Measurements from ENCODE around the gene RPTOR. TPM values are rescaled to one million over a fixed set of nuclear protein-coding genes. Genes with fewer than 3 reads are reported as not detected.
"Not testable (repeated sequence)": the region's sequence is repeated elsewhere in the genome, so short reads cannot be mapped to it uniquely, and the experiment has no call there.

The RPTOR gene
- total RNA-seq, 1 experiment from 2014 or later = 15.2 TPM

GRCh38 chr17:80614332-80615047 lies 69.9 kb downstream of the RPTOR start:
- DNase-seq (ENCODE audit: low spot score) = no peak

- no peak for DNase-seq (ENCODE audit: low spot score)
These were observed 70.7 kb downstream of the RPTOR start for GRCh38 chr17:80615376-80615775.

- DNase-seq (ENCODE audit: low spot score) = no peak
These were observed 72.1 kb downstream of the RPTOR start for GRCh38 chr17:80616705-80617104.

- DNase-seq (ENCODE audit: low spot score) = no peak
These were observed 73.7 kb downstream of the RPTOR start for GRCh38 chr17:80618304-80618703.

GRCh38 chr17:80619535-80620235 lies 75.0 kb downstream of the RPTOR start:
- DNase-seq (ENCODE audit: low spot score) = no peak

GRCh38 chr17:80621335-80621996 lies 76.8 kb downstream of the RPTOR start:
- no peak for DNase-seq (ENCODE audit: low spot score)

GRCh38 chr17:80621997-80622357 lies 77.3 kb downstream of the RPTOR start:
- DNase-seq (ENCODE audit: low spot score) = no peak

- no peak for DNase-seq (ENCODE audit: low spot score)
These were observed 80.2 kb downstream of the RPTOR start for GRCh38 chr17:80624864-80625263.

GRCh38 chr17:80625627-80626026 lies 81.0 kb downstream of the RPTOR start:
- DNase-seq (ENCODE audit: low spot score) = no peak

- not testable (repeated sequence) for DNase-seq (ENCODE audit: low spot score)
These were observed 84.2 kb downstream of the RPTOR start for GRCh38 chr17:80628881-80629280.

- no peak for DNase-seq (ENCODE audit: low spot score)
These were observed 84.8 kb downstream of the RPTOR start for GRCh38 chr17:80629298-80630028.

GRCh38 chr17:80630560-80631120 lies 86.0 kb downstream of the RPTOR start:
- DNase-seq (ENCODE audit: low spot score) = no peak

GRCh38 chr17:80631142-80632045 lies 86.8 kb downstream of the RPTOR start:
- no peak for DNase-seq (ENCODE audit: low spot score)

- no peak for DNase-seq (ENCODE audit: low spot score)
These were observed 87.5 kb downstream of the RPTOR start for GRCh38 chr17:80632046-80632581.

- DNase-seq (ENCODE audit: low spot score) = no peak
These were observed 88.6 kb downstream of the RPTOR start for GRCh38 chr17:80633207-80633606.

- no peak for DNase-seq (ENCODE audit: low spot score)
These were observed 89.4 kb downstream of the RPTOR start for GRCh38 chr17:80633994-80634566.

- DNase-seq (ENCODE audit: low spot score) = no peak
These were observed 91.9 kb downstream of the RPTOR start for GRCh38 chr17:80636361-80637018.

GRCh38 chr17:80637048-80637781 lies 92.6 kb downstream of the RPTOR start:
- DNase-seq (ENCODE audit: low spot score) = no peak

GRCh38 chr17:80639658-80640057 lies 95.0 kb downstream of the RPTOR start:
- no peak for DNase-seq (ENCODE audit: low spot score)
